ENCODE data around the gene DHRS12. TPM values are rescaled to one million over a fixed set of nuclear protein-coding genes. Genes with fewer than 3 reads are reported as not detected.
A peak's percentile ranks its signal among the peaks of the same experiment; 100 is the strongest.

The DHRS12 gene
- total RNA-seq, 1 donor from 2014 or later, result 2.4 TPM

DNA sequence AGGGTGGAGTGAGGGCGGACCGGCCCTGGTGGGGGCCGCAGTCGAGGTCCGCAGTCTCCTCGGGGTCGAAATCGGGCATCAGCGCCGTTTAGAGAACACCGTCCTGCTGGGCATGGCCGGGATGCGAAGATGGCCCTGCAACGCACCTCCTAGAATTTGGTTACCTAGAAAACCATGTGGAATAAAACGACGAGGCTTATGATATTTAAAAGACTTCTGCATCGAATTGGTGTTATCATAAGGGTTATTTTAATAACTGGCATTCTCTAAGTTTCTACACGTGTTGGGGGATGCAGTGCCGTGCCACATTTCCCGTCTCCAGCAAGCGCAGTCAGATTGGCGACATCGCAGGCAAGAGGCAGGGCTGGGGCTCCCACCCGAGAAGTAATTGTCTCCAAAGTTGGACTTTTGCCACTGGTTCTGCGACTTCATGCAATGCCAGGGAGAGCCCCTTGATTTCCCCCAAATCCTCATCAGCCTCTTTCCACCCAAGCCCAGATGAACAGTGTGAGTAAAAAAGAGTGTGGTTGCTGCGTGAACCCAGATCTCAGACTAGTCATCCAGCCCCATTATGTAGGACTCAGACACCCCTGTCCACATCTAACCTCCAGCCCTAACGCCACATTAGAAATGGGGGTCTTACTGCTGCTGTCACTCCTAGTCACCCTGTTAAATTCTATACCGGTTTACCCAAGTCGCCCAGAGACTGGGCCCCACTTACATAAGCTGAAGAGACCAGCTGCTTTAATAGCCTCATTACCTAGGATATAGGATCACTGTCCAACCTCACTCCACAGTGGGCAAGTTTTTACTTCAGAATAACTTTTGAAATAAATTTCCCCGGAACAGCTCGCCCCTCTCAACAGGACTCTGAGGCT is 571 bp upstream of the DHRS12 start:
- DNase-seq (ENCODE audit: low read depth), result no peak
- TF ChIP-seq, protein P1, sequence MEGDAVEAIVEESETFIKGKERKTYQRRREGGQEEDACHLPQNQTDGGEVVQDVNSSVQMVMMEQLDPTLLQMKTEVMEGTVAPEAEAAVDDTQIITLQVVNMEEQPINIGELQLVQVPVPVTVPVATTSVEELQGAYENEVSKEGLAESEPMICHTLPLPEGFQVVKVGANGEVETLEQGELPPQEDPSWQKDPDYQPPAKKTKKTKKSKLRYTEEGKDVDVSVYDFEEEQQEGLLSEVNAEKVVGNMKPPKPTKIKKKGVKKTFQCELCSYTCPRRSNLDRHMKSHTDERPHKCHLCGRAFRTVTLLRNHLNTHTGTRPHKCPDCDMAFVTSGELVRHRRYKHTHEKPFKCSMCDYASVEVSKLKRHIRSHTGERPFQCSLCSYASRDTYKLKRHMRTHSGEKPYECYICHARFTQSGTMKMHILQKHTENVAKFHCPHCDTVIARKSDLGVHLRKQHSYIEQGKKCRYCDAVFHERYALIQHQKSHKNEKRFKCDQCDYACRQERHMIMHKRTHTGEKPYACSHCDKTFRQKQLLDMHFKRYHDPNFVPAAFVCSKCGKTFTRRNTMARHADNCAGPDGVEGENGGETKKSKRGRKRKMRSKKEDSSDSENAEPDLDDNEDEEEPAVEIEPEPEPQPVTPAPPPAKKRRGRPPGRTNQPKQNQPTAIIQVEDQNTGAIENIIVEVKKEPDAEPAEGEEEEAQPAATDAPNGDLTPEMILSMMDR (conservative IDR thresholded peaks at IDR 0.05; ENCODE audit: low read depth, low read length), result no peak
- H3K4me3 ChIP-seq (ENCODE audit: low read depth, low read length), result peak overlapping the region; percentile 82

DNA sequence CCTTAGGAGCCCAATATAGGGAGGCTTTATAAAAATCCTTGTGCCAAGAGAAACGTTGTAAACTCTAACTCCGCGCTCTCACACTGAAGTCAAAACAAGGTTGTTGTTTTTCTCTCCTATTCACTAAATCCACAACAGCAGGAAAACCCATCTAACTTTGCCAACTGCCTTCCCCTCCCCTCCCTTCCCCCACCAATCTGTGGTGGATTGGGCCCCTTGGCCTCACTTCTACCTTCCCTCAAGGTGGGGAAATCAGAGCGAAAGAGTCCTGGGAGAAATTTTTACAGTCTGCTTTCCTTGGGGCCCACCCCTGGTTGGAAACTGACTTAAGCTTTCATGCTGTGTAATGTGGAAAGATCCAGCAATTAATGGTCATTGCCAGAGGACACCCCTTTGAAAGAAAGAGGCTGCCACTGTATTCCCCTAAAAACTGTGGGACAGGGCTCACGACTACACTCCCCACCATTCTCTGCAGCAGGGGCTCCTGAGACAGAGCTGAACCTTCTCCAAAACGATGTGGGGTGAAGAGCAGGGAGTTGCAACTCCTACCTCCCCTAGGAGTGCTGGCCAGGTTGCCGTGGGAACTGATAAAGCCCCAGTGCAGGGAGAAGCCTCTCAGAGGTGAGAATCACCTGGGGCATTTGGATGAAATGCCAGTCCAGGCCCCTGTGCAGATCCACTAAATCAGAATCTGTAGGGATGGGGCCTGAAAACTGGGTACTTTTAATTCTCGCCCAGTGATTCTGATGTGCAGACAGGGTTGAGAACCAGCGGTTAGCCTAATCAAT is 1.1 kb downstream of the DHRS12 start:
- TF ChIP-seq, protein P1 (conservative IDR thresholded peaks at IDR 0.05; ENCODE audit: low read depth, low read length), result no peak
- H3K4me3 ChIP-seq (ENCODE audit: low read depth, low read length), result peak overlapping the region; percentile 82
- no peak for DNase-seq (ENCODE audit: low read depth)

DNA sequence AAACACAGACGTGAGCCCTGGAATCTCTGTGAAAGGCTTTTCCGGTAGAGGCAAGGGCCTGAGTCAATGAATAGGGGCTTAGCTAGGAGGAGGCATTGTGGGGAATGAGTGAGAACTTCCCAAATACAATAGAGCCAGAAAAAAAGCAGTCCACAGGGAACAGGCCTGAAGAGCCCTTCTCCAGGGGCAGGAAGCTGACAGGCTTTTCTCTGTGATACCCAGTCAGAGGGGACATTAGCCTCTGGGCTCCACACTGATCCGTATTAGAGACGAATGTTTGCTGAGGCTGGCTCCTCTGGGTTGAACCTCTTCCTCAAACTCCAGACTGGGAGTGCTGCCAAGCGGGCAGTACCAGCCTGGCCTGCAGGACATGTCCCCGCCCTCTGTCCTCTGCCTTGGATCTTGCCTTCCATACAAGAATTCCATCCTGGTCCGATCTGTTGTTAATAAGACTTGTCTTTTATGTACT is 2.3 kb downstream of the DHRS12 start:
- no peak overlapping the region for H3K4me3 ChIP-seq (ENCODE audit: low read depth, low read length)
- TF ChIP-seq, protein P1 (conservative IDR thresholded peaks at IDR 0.05; ENCODE audit: low read depth, low read length), result no peak
- no peak for DNase-seq (ENCODE audit: low read depth)

DNA sequence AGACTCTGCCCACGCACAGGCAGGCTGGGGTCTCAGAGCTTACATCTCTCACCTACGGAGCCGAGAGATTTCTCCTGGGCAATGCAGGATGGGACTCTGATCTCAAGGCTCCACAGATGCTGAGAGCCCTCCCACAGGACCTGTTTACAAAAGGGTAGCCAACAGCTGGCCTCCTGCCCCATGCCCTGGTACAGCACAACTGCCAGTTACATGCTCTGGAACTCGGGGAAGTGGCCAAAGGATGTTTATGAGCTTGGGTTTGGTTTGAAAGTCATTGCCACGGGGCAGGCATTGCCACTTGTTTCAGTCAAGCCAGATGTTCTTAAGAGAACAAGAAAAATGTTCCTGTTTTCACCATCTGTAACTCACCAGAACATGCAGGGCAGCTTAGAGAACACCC is 3.5 kb downstream of the DHRS12 start:
- H3K4me3 ChIP-seq (ENCODE audit: low read depth, low read length), result no peak overlapping the region
- TF ChIP-seq, protein P1 (conservative IDR thresholded peaks at IDR 0.05; ENCODE audit: low read depth, low read length), result no peak
- no peak for DNase-seq (ENCODE audit: low read depth)

DNA sequence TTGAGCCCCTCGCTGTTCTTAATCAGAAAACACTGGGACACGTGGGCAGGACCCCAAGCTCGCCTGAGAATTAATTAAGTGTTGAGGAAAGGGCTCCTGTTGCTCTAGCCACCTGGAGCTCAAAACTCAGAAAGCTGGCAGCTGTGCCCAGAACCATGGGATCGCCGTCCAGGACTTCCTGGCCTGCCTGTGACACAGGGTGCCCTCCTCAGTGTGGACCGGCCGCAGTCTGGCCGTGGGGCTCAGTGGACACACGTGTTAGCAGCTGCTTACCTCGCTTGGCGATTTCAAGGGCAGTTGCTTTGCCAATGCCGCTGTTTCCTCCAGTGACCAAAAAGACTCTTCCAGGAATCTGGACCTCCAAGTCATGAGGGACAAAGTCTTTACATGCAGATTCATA is 4.7 kb downstream of the DHRS12 start:
- DNase-seq (ENCODE audit: low read depth), result no peak
- TF ChIP-seq, protein P1 (conservative IDR thresholded peaks at IDR 0.05; ENCODE audit: low read depth, low read length), result no peak
- H3K4me3 ChIP-seq (ENCODE audit: low read depth, low read length), result no peak overlapping the region

DNA sequence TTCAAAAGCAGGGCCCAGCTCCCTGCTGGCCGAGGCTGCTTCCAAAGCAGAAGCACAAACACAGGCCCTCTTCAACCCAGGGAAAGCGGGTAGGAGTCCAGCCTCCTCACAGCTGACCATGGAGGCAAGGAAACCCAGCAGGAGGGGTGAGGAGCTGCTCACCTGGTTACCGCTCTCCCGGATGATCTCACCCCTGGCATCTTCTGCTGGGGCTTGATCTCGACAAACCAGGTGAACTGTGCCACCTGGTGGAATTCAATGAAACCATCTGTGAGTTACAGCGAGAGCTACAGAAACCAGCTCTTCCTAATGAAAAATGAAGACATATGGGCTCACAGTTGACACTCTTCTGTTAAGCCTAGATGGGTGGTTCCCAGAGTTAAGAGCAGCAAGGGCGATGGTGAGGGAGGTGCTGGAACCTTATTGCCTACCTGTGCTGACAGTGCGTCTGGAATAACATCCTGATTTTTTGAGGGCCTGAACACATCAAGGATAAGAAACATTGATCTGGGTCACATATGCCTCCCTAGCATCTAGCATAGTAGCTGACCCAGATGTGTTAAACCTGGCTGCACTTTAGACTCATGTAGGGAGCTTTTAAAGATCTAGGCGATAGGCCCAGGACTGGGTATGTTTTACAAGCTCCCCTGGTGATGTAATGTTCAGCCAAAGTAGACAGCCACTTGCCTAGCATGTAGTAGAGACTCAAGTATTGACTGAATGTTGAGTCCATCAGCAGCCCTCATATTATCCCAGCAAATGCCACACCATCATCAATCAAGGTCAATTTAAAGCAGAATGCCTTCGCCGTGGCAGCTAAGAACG is 6.1 kb downstream of the DHRS12 start:
- no peak for DNase-seq (ENCODE audit: low read depth)
- no peak overlapping the region for H3K4me3 ChIP-seq (ENCODE audit: low read depth, low read length)
- TF ChIP-seq, protein P1 (conservative IDR thresholded peaks at IDR 0.05; ENCODE audit: low read depth, low read length), result peak; percentile 61
